Measurements from ENCODE around the gene FLVCR2. TPM values are rescaled to one million over a fixed set of nuclear protein-coding genes. Genes with fewer than 3 reads are reported as not detected.

FLVCR2 gene
- total RNA-seq = 5.8 TPM

GRCh38 chr14:75578102-75578785 is at the start of gene FLVCR2:
Gene FLVCR2 (plus strand): TSS chr14:75578620. CDS start chr14:75578973, 353 bp downstream.
- Histone ChIP-seq H3K9me3 (ENCODE audit: low read depth, low read length) (no peaks in the 10 kb centered on the region), H3K4me1 (ENCODE audit: insufficient read depth, low read length) (peaks cover 35% of the 10 kb centered on the region), H3K27me3 (ENCODE audit: insufficient read depth, low read length) (no peaks in the 10 kb centered on the region), H3K4me3 (ENCODE audit: low read length) (peak within 1 kb of the TSS; percentile 56)

GRCh38 chr14:75531256-75531655 is 47.2 kb upstream of the FLVCR2 start:
- H3K9me3 ChIP-seq (ENCODE audit: low read depth, low read length) = no peaks in the 10 kb centered on the region
- H3K4me3 ChIP-seq (ENCODE audit: low read length) = no peak overlapping the region
- no peaks in the 10 kb centered on the region for H3K27me3 ChIP-seq (ENCODE audit: insufficient read depth, low read length)
- H3K4me1 ChIP-seq (ENCODE audit: insufficient read depth, low read length) = peaks cover 21% of the 10 kb centered on the region

GRCh38 chr14:75531660-75532317 is 46.6 kb upstream of the FLVCR2 start:
- Histone ChIP-seq H3K27me3 (ENCODE audit: insufficient read depth, low read length) (no peaks in the 10 kb centered on the region), H3K9me3 (ENCODE audit: low read depth, low read length) (no peaks in the 10 kb centered on the region), H3K4me3 (ENCODE audit: low read length) (no peak overlapping the region), H3K4me1 (ENCODE audit: insufficient read depth, low read length) (peaks cover 16% of the 10 kb centered on the region)

- peaks cover 7% of the 10 kb centered on the region for H3K4me1 ChIP-seq (ENCODE audit: insufficient read depth, low read length)
- H3K27me3 ChIP-seq (ENCODE audit: insufficient read depth, low read length) = no peaks in the 10 kb centered on the region
- no peak overlapping the region for H3K4me3 ChIP-seq (ENCODE audit: low read length)
- no peaks in the 10 kb centered on the region for H3K9me3 ChIP-seq (ENCODE audit: low read depth, low read length)
These were observed 44.4 kb upstream of the FLVCR2 start for GRCh38 chr14:75533791-75534555.

- H3K27me3 ChIP-seq (ENCODE audit: insufficient read depth, low read length) = no peaks in the 10 kb centered on the region
- peaks cover 17% of the 10 kb centered on the region for H3K4me1 ChIP-seq (ENCODE audit: insufficient read depth, low read length)
- H3K9me3 ChIP-seq (ENCODE audit: low read depth, low read length) = no peaks in the 10 kb centered on the region
- H3K4me3 ChIP-seq (ENCODE audit: low read length) = no peak overlapping the region
These were observed 43.1 kb upstream of the FLVCR2 start for GRCh38 chr14:75535164-75535898.

- Histone ChIP-seq H3K27me3 (ENCODE audit: insufficient read depth, low read length) (no peaks in the 10 kb centered on the region), H3K4me3 (ENCODE audit: low read length) (no peak overlapping the region), H3K4me1 (ENCODE audit: insufficient read depth, low read length) (peaks cover 23% of the 10 kb centered on the region), H3K9me3 (ENCODE audit: low read depth, low read length) (no peaks in the 10 kb centered on the region)
These were observed 41.3 kb upstream of the FLVCR2 start for GRCh38 chr14:75537071-75537470.

GRCh38 chr14:75539162-75539560 is 39.3 kb upstream of the FLVCR2 start:
- Histone ChIP-seq H3K27me3 (ENCODE audit: insufficient read depth, low read length) (no peaks in the 10 kb centered on the region), H3K4me1 (ENCODE audit: insufficient read depth, low read length) (peaks cover 36% of the 10 kb centered on the region), H3K4me3 (ENCODE audit: low read length) (no peak overlapping the region), H3K9me3 (ENCODE audit: low read depth, low read length) (no peaks in the 10 kb centered on the region)

GRCh38 chr14:75539561-75540478 is 38.6 kb upstream of the FLVCR2 start:
- no peak overlapping the region for H3K4me3 ChIP-seq (ENCODE audit: low read length)

GRCh38 chr14:75540479-75540851 is 38.0 kb upstream of the FLVCR2 start:
- no peak overlapping the region for H3K4me3 ChIP-seq (ENCODE audit: low read length)
- H3K9me3 ChIP-seq (ENCODE audit: low read depth, low read length) = no peaks in the 10 kb centered on the region
- H3K4me1 ChIP-seq (ENCODE audit: insufficient read depth, low read length) = peaks cover 38% of the 10 kb centered on the region
- no peaks in the 10 kb centered on the region for H3K27me3 ChIP-seq (ENCODE audit: insufficient read depth, low read length)

More at GRCh38 chr14:75539561-75540478, 38.6 kb upstream of the FLVCR2 start:
- Histone ChIP-seq H3K27me3 (ENCODE audit: insufficient read depth, low read length) (no peaks in the 10 kb centered on the region), H3K9me3 (ENCODE audit: low read depth, low read length) (no peaks in the 10 kb centered on the region), H3K4me1 (ENCODE audit: insufficient read depth, low read length) (peaks cover 38% of the 10 kb centered on the region)

GRCh38 chr14:75542588-75543091 is 35.8 kb upstream of the FLVCR2 start:
- peaks cover 38% of the 10 kb centered on the region for H3K4me1 ChIP-seq (ENCODE audit: insufficient read depth, low read length)
- no peak overlapping the region for H3K4me3 ChIP-seq (ENCODE audit: low read length)
- no peaks in the 10 kb centered on the region for H3K9me3 ChIP-seq (ENCODE audit: low read depth, low read length)

GRCh38 chr14:75543253-75543652 is 35.2 kb upstream of the FLVCR2 start:
- H3K27me3 ChIP-seq (ENCODE audit: insufficient read depth, low read length) = no peaks in the 10 kb centered on the region
- peaks cover 38% of the 10 kb centered on the region for H3K4me1 ChIP-seq (ENCODE audit: insufficient read depth, low read length)
- H3K4me3 ChIP-seq (ENCODE audit: low read length) = no peak overlapping the region
- no peaks in the 10 kb centered on the region for H3K9me3 ChIP-seq (ENCODE audit: low read depth, low read length)

More at GRCh38 chr14:75542588-75543091, 35.8 kb upstream of the FLVCR2 start:
- no peaks in the 10 kb centered on the region for H3K27me3 ChIP-seq (ENCODE audit: insufficient read depth, low read length)

- H3K9me3 ChIP-seq (ENCODE audit: low read depth, low read length) = no peaks in the 10 kb centered on the region
- H3K27me3 ChIP-seq (ENCODE audit: insufficient read depth, low read length) = no peaks in the 10 kb centered on the region
- H3K4me1 ChIP-seq (ENCODE audit: insufficient read depth, low read length) = peaks cover 38% of the 10 kb centered on the region
- no peak overlapping the region for H3K4me3 ChIP-seq (ENCODE audit: low read length)
These were observed 34.6 kb upstream of the FLVCR2 start for GRCh38 chr14:75543786-75544185.

- H3K4me1 ChIP-seq (ENCODE audit: insufficient read depth, low read length) = peaks cover 33% of the 10 kb centered on the region
These were observed 32.5 kb upstream of the FLVCR2 start for GRCh38 chr14:75545907-75546306.

More at GRCh38 chr14:75545907-75546306, 32.5 kb upstream of the FLVCR2 start:
- no peak overlapping the region for H3K4me3 ChIP-seq (ENCODE audit: low read length)
- H3K27me3 ChIP-seq (ENCODE audit: insufficient read depth, low read length) = no peaks in the 10 kb centered on the region
- no peaks in the 10 kb centered on the region for H3K9me3 ChIP-seq (ENCODE audit: low read depth, low read length)

Data from mononuclear cell (primary cell).